Small intestine (tissue), 7 donors: ENCODE measurements around the gene ABCF3. TPM values are rescaled to one million over a fixed set of nuclear protein-coding genes. Genes with fewer than 3 reads are reported as not detected.

Source experiments
- DNase-seq, 2 donors: peaks; one replicate each; pipeline versions ENCODE4 v3.0.0 to v3.0.0-alpha.2; 2013
- FAIRE-seq: peaks from 2 replicates; lab custom pipeline; 2012; peaks lifted over from hg19 to GRCh38; lab: Jason Lieb, UNC
- H3K27ac ChIP-seq, 3 donors: one replicate each; pipeline ENCODE4 v1.5.1; 2013; ENCODE audit warnings: low read length in 2 of 3, mild to moderate bottlenecking in 2 of 3, control low read depth in 1 of 3, inconsistent platforms in 1 of 3, low read depth in 1 of 3, moderate library complexity in 1 of 3
- H3K27me3 ChIP-seq, 3 donors: one replicate each; pipeline ENCODE4 v1.6.1; 2013; ENCODE audit warnings: low read length in 3 of 3, inconsistent platforms in 1 of 3; ENCODE audit not compliant: control insufficient read depth in 3 of 3, insufficient read depth in 3 of 3
- H3K36me3 ChIP-seq, 3 donors: one replicate each; pipeline ENCODE4 v1.6.1; 2013; ENCODE audit warnings: low read length in 3 of 3, inconsistent platforms in 1 of 3, low read depth in 1 of 3, mild to moderate bottlenecking in 1 of 3, moderate library complexity in 1 of 3; ENCODE audit not compliant: control insufficient read depth in 3 of 3, insufficient read depth in 2 of 3
- H3K4me1 ChIP-seq, 3 donors: one replicate each; pipeline ENCODE4 v1.6.1; 2013; ENCODE audit warnings: low read length in 2 of 3, inconsistent platforms in 1 of 3, low read depth in 1 of 3, mild to moderate bottlenecking in 1 of 3, moderate library complexity in 1 of 3; ENCODE audit not compliant: control insufficient read depth in 3 of 3, insufficient read depth in 2 of 3
- H3K4me3 ChIP-seq, 3 donors: one replicate each; pipeline ENCODE4 v1.5.1; 2013; ENCODE audit warnings: low read length in 3 of 3, control low read depth in 1 of 3, inconsistent platforms in 1 of 3, low read depth in 1 of 3, mild to moderate bottlenecking in 1 of 3, moderate library complexity in 1 of 3
- H3K9me3 ChIP-seq, 2 donors: one replicate each; pipeline ENCODE4 v1.6.1; 2013; ENCODE audit warnings: low read depth in 1 of 2, low read length in 1 of 2; ENCODE audit not compliant: control insufficient read depth in 2 of 2, insufficient read depth in 1 of 2
- WGBS, 3 donors: extraction: QIAGEN DNeasy Blood & Tissue Kit; methylation state at CpG; one replicate each; pipeline ENCODE4 v1.1.7; 2013; 5-methylcytosine and 5-hydroxymethylcytosine counted together
- polyA plus RNA-seq, 4 donors: library from polyadenylated mRNA; stranded (reverse) in 3 of 4; unstranded in 1 of 4; fragments of 200-250 nt in 3 of 4; fragments of 120-200 nt in 1 of 4; gene quantifications; one replicate each; pipeline versions ENCODE4 v1.2.1 to v1.2.3, GENCODE V29; 2013
- donor health status: healthy with polysubstance abuse.
- donor health status: control.
- donor health status: control.
- donor health status: Bipolar disorder and iron deficiency.
- donor health status: healthy.

Gene ABCF3
- polyA plus RNA-seq, 4 donors = 43.7 to 93.5 (median 65.4) TPM

DNA sequence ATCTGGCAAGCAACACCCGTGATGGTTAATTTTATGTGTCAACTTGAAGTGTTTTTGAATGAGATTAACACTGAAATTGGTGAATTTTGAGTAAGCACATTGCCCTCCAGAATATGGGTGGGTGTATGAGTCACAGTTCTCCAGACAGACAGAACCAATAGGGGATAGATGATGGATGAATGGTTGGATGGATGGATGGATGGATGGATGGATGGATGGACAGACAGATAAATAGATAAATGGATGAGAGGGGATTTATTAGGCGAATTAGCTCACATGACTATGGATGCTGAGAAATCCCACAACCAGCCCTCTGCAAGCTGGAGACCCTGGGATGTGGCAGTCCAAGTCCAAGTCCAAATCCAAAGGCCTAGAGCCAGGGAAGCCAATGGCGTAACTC is 37.9 kb downstream of the ABCF3 start:
- FAIRE-seq = no peak
- H3K9me3 ChIP-seq = no peaks in the 10 kb centered on the region
- H3K4me1 ChIP-seq = no peaks in the 10 kb centered on the region
- H3K27ac ChIP-seq = no peak overlapping the region
- 78 to 82% (median 82%) methylated on average over 3 of the region's 3 CpGs for WGBS, 3 donors
- H3K36me3 ChIP-seq = no peaks in the 10 kb centered on the region
- peaks cover 0 to 25% (median 2%) of the 10 kb centered on the region in 3 donors for H3K27me3 ChIP-seq
- H3K4me3 ChIP-seq = no peak overlapping the region
- no peak for DNase-seq

DNA sequence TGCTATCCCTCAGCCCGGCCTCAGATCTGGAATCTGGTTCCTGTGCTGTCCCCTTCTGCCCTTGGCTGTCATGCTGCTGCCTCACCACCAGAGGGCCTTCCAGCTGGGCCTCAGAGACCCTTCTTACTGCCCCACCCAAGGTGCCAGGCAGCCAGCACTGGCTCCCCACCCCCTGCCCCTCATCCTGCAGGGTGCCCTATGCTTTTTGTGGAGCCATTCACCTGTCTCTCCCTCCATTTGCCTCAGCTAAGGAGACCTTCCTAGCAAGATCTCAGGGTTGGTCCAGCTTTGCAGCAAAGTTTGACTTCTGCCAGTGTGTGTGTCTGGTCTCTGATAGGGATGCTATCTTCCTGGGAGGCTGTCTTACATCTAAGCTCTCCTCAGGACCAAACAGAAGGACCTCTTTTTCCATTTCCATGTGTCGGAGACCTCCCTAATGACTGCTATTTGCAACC is 41.5 kb downstream of the ABCF3 start:
- Histone ChIP-seq H3K36me3 (no peaks in the 10 kb centered on the region), H3K9me3 (no peaks in the 10 kb centered on the region), H3K27me3 (peaks cover 0 to 53% (median 27%) of the 10 kb centered on the region in 3 donors), H3K4me3 (no peak overlapping the region), H3K4me1 (peaks cover 0 to 5% (median 0%) of the 10 kb centered on the region in 3 donors), H3K27ac (no peak overlapping the region)
- DNase-seq = peak; percentile 31 to 48
- no peak for FAIRE-seq
- WGBS, 3 donors = 40 to 50% (median 48%) methylated on average over 2 of the region's 2 CpGs

DNA sequence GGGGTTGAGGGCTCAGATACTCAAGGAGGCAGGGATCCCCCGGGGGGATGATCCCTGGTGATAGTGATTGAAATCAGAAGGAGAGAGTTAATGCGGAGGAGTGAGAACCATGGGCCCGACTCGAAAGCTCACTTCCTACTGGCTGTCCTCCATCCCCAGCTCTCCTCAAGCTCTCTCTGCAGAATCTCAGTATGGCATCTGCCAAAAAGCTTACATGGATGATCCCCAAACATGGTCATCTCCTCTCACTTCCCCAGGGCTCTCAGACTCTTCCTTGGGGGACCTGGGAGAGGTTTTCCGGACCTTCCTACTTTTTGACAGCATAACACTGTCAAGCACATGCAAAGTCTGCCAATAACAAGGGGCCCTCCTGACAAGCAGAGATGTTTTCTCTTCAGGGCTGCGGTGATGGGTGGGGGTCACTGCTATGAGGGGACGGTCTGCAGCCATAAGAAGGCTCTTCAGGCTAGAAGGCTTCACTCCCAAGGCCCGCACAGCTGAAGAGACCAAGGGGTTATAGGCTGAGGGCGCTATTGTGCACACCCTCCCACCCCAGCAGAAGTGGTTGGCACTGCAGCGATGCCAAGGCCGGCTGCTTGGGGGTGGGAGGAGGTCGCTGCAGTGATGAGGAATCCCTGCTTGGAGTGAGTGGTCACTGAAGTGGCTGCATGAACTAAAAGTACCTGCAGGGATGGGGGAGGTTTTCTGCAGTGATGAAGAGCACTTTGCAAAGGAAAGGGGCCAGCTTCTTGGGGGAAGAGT is 42.6 kb downstream of the ABCF3 start:
- Histone ChIP-seq H3K4me1 (peaks cover 0 to 5% (median 0%) of the 10 kb centered on the region in 3 donors), H3K9me3 (no peaks in the 10 kb centered on the region), H3K27me3 (peaks cover 0 to 60% (median 27%) of the 10 kb centered on the region in 3 donors), H3K27ac (no peak overlapping the region), H3K4me3 (no peak overlapping the region), H3K36me3 (peaks cover 0 to 2% (median 0%) of the 10 kb centered on the region in 3 donors)
- 33 to 41% (median 39%) methylated on average over 12 of the region's 12 CpGs for WGBS, 3 donors
- DNase-seq = no peak
- no peak for FAIRE-seq

DNA sequence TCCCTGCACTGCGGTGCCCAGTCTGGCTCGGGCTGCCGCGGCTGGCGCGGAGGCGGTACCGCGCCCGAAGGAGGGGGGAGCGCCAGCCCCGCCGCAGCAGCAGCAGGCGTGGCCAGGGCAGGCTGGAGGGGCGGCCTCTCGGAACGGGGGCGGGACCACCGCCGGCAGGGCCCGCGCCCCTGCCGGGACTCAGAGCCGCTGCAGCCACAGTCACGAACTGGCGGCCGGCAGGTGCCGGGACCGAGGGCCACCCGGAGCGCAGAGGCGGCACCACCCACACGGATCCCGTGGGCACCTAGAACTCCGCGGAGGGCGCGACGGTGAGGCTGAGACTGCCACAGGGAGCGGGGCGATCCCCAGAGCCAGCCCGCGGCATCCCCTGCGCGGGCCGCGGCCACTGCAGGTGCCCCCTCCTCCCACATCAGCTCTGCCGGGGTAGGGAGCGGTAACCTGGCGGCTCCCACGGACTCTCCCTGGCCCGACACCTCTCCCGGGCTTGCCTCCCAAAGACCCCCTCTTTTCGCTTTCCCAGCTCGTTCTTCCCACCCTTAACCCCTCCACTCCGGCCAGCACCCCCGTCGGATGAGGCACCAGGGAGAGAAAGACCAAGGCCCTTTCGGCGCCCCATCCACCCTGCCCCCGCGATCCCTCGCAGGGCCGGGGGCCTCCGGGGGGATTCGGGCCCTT is 43.5 kb downstream of the ABCF3 start, which contains the start of gene VWA5B2:
Gene VWA5B2, plus strand, starts transcription at position 192 of the 687 bp plus-strand sequence. CDS start 944 bp downstream, outside the sequence.
- 0 to 1% (median 1%) methylated on average over 24 to 66 of the region's 66 CpGs for WGBS, 3 donors

DNA sequence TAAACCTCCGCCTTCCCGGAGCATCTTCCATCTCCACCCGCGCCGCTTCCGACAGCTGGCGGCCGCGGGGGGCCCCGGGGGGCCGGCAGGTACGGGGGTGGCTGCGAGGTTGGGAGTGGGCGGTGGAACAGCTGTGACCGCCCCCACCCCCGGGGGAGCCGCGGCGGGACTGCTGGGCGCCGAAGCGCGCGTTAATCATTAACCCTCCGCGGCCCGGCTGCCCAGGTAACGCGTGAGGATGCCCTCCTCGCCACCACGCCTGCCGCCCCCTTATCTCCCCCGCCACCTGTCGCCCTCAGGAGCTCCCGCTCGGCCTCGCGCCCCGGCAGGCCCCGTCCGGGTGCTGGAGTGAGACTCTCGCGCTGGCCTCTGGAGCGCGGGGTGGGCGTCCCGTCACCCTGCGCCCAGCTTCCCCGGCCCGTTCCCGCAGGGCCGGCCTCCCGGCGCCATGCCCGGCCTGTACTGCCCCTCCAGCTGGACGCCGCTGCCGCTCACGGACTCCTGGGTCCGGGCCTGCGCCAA is 44.1 kb downstream of the ABCF3 start:
- WGBS, 3 donors = 1% methylated on average over 34 to 61 of the region's 61 CpGs
- Histone ChIP-seq H3K4me1 (peaks cover 0 to 5% (median 0%) of the 10 kb centered on the region in 3 donors), H3K9me3 (no peaks in the 10 kb centered on the region), H3K4me3 (peak overlapping the region in 2 of 3 donors; percentile 40 to 43), H3K36me3 (peaks cover 0 to 2% (median 0%) of the 10 kb centered on the region in 3 donors), H3K27me3 (peaks cover 0 to 61% (median 27%) of the 10 kb centered on the region in 3 donors), H3K27ac (peak overlapping the region in 1 of 3 donors; percentile 33)
- FAIRE-seq (no peak), DNase-seq (peak in 1 of 2 donors; percentile 75)

More for the DNA sequence above, 43.5 kb downstream of the ABCF3 start, which contains the start of gene VWA5B2:
- DNase-seq (peak; percentile 15 to 70), FAIRE-seq (no peak)
- Histone ChIP-seq H3K36me3 (peaks cover 0 to 2% (median 0%) of the 10 kb centered on the region in 3 donors), H3K27me3 (peaks cover 0 to 61% (median 27%) of the 10 kb centered on the region in 3 donors), H3K4me3 (peak within 1 kb of the TSS; percentile 4 to 43 (median 40)), H3K4me1 (peaks cover 0 to 5% (median 0%) of the 10 kb centered on the region in 3 donors), H3K27ac (peak within 1 kb of the TSS in 1 of 3 donors; percentile 33), H3K9me3 (no peaks in the 10 kb centered on the region)

DNA sequence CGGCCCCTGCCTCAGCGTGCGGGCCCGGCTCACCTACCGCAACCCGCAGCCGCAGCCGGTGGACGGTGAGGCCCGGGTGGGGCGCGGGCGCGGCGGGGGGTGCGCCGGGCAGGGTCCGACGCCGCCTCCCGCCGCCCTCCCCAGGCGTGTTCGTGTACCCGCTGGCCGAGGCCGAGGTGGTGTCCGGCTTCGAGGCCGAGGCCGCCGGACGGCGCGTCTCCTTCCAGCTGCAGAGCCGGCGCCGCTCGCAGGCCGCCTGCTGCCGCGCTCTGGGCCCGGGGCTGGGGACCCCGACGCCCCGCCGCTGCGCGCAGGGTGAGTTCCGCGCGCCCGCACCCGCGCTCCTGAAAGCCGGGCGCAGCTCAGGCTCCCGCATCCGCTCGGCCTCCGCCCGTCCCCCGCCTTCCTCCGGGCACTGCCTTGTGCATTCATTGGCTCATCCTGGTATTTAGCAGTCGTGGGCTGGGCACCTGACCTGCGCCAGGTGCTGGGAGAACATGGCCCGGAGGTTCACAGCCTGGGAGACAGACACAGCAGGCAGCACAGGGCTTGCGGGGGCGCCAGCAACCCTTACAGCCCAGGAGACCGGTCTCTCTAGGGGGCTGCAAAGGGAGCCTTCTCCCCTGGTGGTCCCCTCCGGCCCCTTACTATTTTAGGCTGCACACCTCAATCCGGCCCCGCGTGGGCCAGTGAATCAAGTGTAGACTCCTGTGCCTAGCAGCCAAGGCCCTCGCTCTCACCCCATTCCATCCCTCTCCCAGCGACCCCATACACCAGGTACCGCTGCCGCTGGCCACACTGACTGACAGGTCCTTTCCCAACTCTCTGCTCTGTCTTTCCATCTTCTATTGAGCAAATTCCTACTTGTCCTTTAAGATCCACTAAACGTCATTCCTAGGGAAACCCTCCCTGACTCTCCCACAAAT is 44.9 kb downstream of the ABCF3 start:
- FAIRE-seq = no peak
- peaks cover 0 to 64% (median 27%) of the 10 kb centered on the region in 3 donors for H3K27me3 ChIP-seq
- peaks cover 0 to 2% (median 0%) of the 10 kb centered on the region in 3 donors for H3K36me3 ChIP-seq
- H3K27ac ChIP-seq = no peak overlapping the region
- H3K9me3 ChIP-seq = no peaks in the 10 kb centered on the region
- H3K4me1 ChIP-seq = peaks cover 0 to 5% (median 0%) of the 10 kb centered on the region in 3 donors
- peak; percentile 34 to 40 for DNase-seq
- 4 to 6% (median 5%) methylated on average over 55 to 79 of the region's 79 CpGs for WGBS, 3 donors
- peak overlapping the region in 1 of 3 donors; percentile 40 for H3K4me3 ChIP-seq

DNA sequence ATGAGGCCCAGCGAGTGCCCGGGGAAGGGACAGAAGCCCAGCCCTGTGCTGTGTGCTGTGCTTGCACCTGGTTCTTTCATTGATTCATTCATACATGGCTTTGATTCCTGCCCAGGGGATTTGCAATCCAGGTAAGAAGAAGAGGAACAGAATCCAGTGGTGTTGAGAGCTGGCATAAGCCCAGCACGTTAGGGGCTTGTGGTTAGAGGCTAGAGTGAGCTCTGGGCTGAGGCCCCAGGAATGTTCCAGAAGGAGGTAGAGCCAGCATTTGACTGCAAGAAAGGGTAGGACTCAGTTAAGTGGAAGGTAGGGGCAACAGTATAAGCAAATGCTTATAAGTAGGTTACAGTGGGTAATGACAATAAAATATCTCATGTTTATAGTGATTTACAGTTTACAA is 45.7 kb downstream of the ABCF3 start:
- no peaks in the 10 kb centered on the region for H3K9me3 ChIP-seq
- peaks cover 0 to 63% (median 27%) of the 10 kb centered on the region in 3 donors for H3K27me3 ChIP-seq
- FAIRE-seq (no peak), DNase-seq (no peak)
- H3K36me3 ChIP-seq = peaks cover 0 to 2% (median 0%) of the 10 kb centered on the region in 3 donors
- peaks cover 0 to 5% (median 0%) of the 10 kb centered on the region in 3 donors for H3K4me1 ChIP-seq
- H3K4me3 ChIP-seq = no peak overlapping the region
- H3K27ac ChIP-seq = no peak overlapping the region
- WGBS, 3 donors = 49 to 64% (median 49%) methylated on average over 3 of the region's 3 CpGs
